Stimulated activated CD8-positive, alpha-beta memory T cell treated with anti-CD3 and anti-CD28 coated beads, Interleukin-7, amount 100 ng/mL, for 48 hours (primary cell): ENCODE measurements around the gene NNMT.

Experiments used
- DNase-seq, 2 donors: peaks; one replicate each; pipeline ENCODE4 v3.0.0-alpha.2; 2020; ENCODE audit warnings: low read depth in 1 of 2; ENCODE audit errors: extremely low read depth in 1 of 2

Gene NNMT

GRCh38 chr11:114343020-114343419 is 46.8 kb downstream of the NNMT start:
- no peak for DNase-seq

- DNase-seq: no peak
Measured at GRCh38 chr11:114343493-114343892, 47.3 kb downstream of the NNMT start.

GRCh38 chr11:114344494-114344893 is 48.3 kb downstream of the NNMT start:
- DNase-seq: no peak

GRCh38 chr11:114345575-114346222 is 49.5 kb downstream of the NNMT start:
- DNase-seq: no peak

GRCh38 chr11:114346709-114347141 is 50.5 kb downstream of the NNMT start:
- no peak for DNase-seq

- DNase-seq: no peak
Measured at GRCh38 chr11:114348200-114349191, 52.3 kb downstream of the NNMT start.

- no peak for DNase-seq
Measured at GRCh38 chr11:114350022-114350421, 53.8 kb downstream of the NNMT start.

GRCh38 chr11:114353443-114353842 is 57.2 kb downstream of the NNMT start:
- no peak for DNase-seq

GRCh38 chr11:114354076-114354475 is 57.9 kb downstream of the NNMT start:
- no peak for DNase-seq

GRCh38 chr11:114358716-114359115 is 62.5 kb downstream of the NNMT start:
- DNase-seq: no peak

GRCh38 chr11:114359342-114359741 is 63.1 kb downstream of the NNMT start:
- no peak for DNase-seq

- no peak for DNase-seq
Measured at GRCh38 chr11:114362326-114362725, 66.1 kb downstream of the NNMT start.

GRCh38 chr11:114362958-114363357 is 66.8 kb downstream of the NNMT start:
- DNase-seq: no peak
